GM21576 (cell line): ENCODE results near the gene TNFSF18.

Experiments
- ATAC-seq: cut with Tn5 transposase; IDR thresholded peaks from one replicate; pipeline ENCODE4 v1.9.1; 2021; ENCODE audit warnings: mild to moderate bottlenecking, moderate library complexity; ENCODE audit not compliant: unreplicated experiment

Gene TNFSF18

GRCh38 chr1:173042806-173043205 is 7.9 kb downstream of the TNFSF18 start:
- ATAC-seq = no peak

- ATAC-seq = no peak
Measured at GRCh38 chr1:173039626-173040025, 11.1 kb downstream of the TNFSF18 start.

- ATAC-seq = no peak
Measured at GRCh38 chr1:173038875-173039554, 11.7 kb downstream of the TNFSF18 start.

GRCh38 chr1:173024543-173024942 is 26.2 kb downstream of the TNFSF18 start:
- no peak for ATAC-seq

- no peak for ATAC-seq
Measured at GRCh38 chr1:173023343-173023742, 27.4 kb downstream of the TNFSF18 start.

- peak; percentile 92 for ATAC-seq
Measured at GRCh38 chr1:173020138-173020750, 30.5 kb downstream of the TNFSF18 start.

GRCh38 chr1:173017792-173018191 is 32.9 kb downstream of the TNFSF18 start:
- ATAC-seq = no peak

GRCh38 chr1:173016419-173016818 is 34.3 kb downstream of the TNFSF18 start:
- ATAC-seq = no peak

GRCh38 chr1:173015629-173016028 is 35.1 kb downstream of the TNFSF18 start:
- no peak for ATAC-seq

- no peak for ATAC-seq
Measured at GRCh38 chr1:173014160-173014559, 36.6 kb downstream of the TNFSF18 start.

GRCh38 chr1:173012126-173012525 is 38.6 kb downstream of the TNFSF18 start:
- no peak for ATAC-seq

- ATAC-seq = no peak
Measured at GRCh38 chr1:173009597-173009996, 41.1 kb downstream of the TNFSF18 start.

- no peak for ATAC-seq
Measured at GRCh38 chr1:173005196-173005864, 45.4 kb downstream of the TNFSF18 start.

GRCh38 chr1:173002891-173003838 is 47.6 kb downstream of the TNFSF18 start:
- no peak for ATAC-seq

- no peak for ATAC-seq
Measured at GRCh38 chr1:172999349-172999748, 51.4 kb downstream of the TNFSF18 start.

GRCh38 chr1:172997941-172998361 is 52.8 kb downstream of the TNFSF18 start:
- no peak for ATAC-seq

GRCh38 chr1:172993640-172994039 is 57.1 kb downstream of the TNFSF18 start:
- no peak for ATAC-seq

GRCh38 chr1:172991674-172992400 is 58.9 kb downstream of the TNFSF18 start:
- ATAC-seq = no peak

- ATAC-seq = no peak
Measured at GRCh38 chr1:172990598-172991215, 60.0 kb downstream of the TNFSF18 start.
